OCI-LY7 (cell line): ENCODE data around the gene PCP2. TPM values are rescaled to one million over a fixed set of nuclear protein-coding genes. Genes with fewer than 3 reads are reported as not detected.

ENCODE experiments used
- BruUV-seq: library from RNA; stranded (reverse); fragments of 400-500 nt; replicated peaks from 2 replicates; lab custom pipeline; 2021; lab: Mats Ljungman, UMichigan
- CTCF ChIA-PET: fragments of 300-600 bp; sonication (Branson Sonifier 250); formaldehyde crosslinking; loops from one replicate; lab custom pipeline; 2022; ENCODE audit warnings: antibody characterized with exemption; ENCODE audit not compliant: unreplicated experiment; lab: Charles Lee
- POLR2A ChIA-PET: fragments of 300-600 bp; sonication (Branson Sonifier 250); formaldehyde crosslinking; loops from one replicate; lab custom pipeline; 2022; ENCODE audit warnings: antibody characterized with exemption; lab: Charles Lee
- DNase-seq: peaks from one replicate; pipeline ENCODE4 v3.0.0-alpha.2; 2015; ENCODE audit warnings: low spot score
- H2AFZ ChIP-seq: fragments of 200-600 bp; sonication (generic), shearing (Covaris generic); 2 replicates; pipeline ENCODE4 v1.6.1; 2014; ENCODE audit warnings: mild to moderate bottlenecking, antibody characterized with exemption, low read length, moderate library complexity
- H3K27ac ChIP-seq: fragments of 200-600 bp; sonication (generic); 2 replicates; pipeline ENCODE4 v1.5.1; 2014; ENCODE audit warnings: mixed run types, low read depth, mild to moderate bottlenecking, moderate library complexity, low read length, inconsistent platforms; ENCODE audit not compliant: poor library complexity, severe bottlenecking
- H3K36me3 ChIP-seq: fragments of 200-600 bp; sonication (generic); 2 replicates; pipeline ENCODE4 v1.6.1; 2014; ENCODE audit warnings: mild to moderate bottlenecking, antibody characterized with exemption, low read length, moderate library complexity, mixed read lengths; ENCODE audit not compliant: insufficient read depth
- H3K4me1 ChIP-seq: fragments of 200-600 bp; sonication (generic); 2 replicates; pipeline ENCODE4 v1.5.1; 2014; ENCODE audit warnings: mild to moderate bottlenecking, low read length; ENCODE audit not compliant: insufficient read depth, poor library complexity, severe bottlenecking
- H3K4me2 ChIP-seq: fragments of 200-600 bp; sonication (generic); 2 replicates; pipeline ENCODE4 v1.6.1; 2014; ENCODE audit warnings: mild to moderate bottlenecking, low read length
- H3K4me3 ChIP-seq: fragments of 200-600 bp; sonication (generic); 2 replicates; pipeline ENCODE4 v1.5.1; 2014; ENCODE audit warnings: mild to moderate bottlenecking, low read depth, low read length; ENCODE audit not compliant: poor library complexity, severe bottlenecking
- H3K79me2 ChIP-seq: fragments of 200-600 bp; sonication (generic); 2 replicates; pipeline ENCODE4 v1.6.1; 2016; ENCODE audit warnings: low read depth, mild to moderate bottlenecking, low read length, moderate library complexity, mixed read lengths; ENCODE audit not compliant: insufficient read depth
- H3K9me2 ChIP-seq: fragments of 200-600 bp; sonication (generic); 2 replicates; pipeline ENCODE4 v1.6.1; 2016; ENCODE audit warnings: mild to moderate bottlenecking, low read length, mixed read lengths; ENCODE audit not compliant: insufficient read depth
- H3K9me3 ChIP-seq: fragments of 200-600 bp; sonication (generic); 2 replicates; pipeline ENCODE4 v1.6.1; 2014; ENCODE audit warnings: mild to moderate bottlenecking, mixed run types, low read length, mixed read lengths
- H4K20me1 ChIP-seq: fragments of 200-600 bp; sonication (generic); 2 replicates; pipeline ENCODE4 v1.6.1; 2014; ENCODE audit warnings: mild to moderate bottlenecking, antibody characterized with exemption, low read length, moderate library complexity, mixed read lengths; ENCODE audit not compliant: insufficient read depth
- EZH2phosphoT487 ChIP-seq: fragments of 200-600 bp; sonication (generic); IDR thresholded peaks from 2 replicates; pipeline ENCODE4 v1.6.1; 2018; ENCODE audit warnings: low read depth, borderline replicate concordance, mild to moderate bottlenecking, mixed run types, antibody characterized with exemption, low read length, moderate library complexity, mixed read lengths
- intact Hi-C: fragments of 100-400 bp; cut with micrococcal nuclease; formaldehyde crosslinking; loops from one replicate; pipeline ENCODE4 v1.10.0; 2022; ENCODE audit not compliant: unreplicated experiment
- total RNA-seq, 2 experiments: library from RNA; depleted of rRNA in 1 of 2; stranded (reverse); fragments of >200 nt in 1 of 2; shearing (Covaris generic) in 1 of 2; gene quantifications; 2 replicates each; pipeline ENCODE4 v1.2.3, GENCODE V29; 2014 to 2022
- TF ChIP-seq, protein P1 (sequence below): fragments of 200-600 bp; sonication (generic); conservative IDR thresholded peaks from 2 replicates; pipeline ENCODE4 v1.5.1; 2014; ENCODE audit warnings: mild to moderate bottlenecking, antibody characterized with exemption, low read length, moderate library complexity, mixed read lengths

Gene PCP2
- total RNA-seq, 2 experiments from 2014 or later: 0.82 to 2.0 TPM

- POLR2A ChIA-PET: interaction anchor here (1.2 kb wide), 1 partner anchor 19 kb away, joined by 4 read pairs; no protein-coding TSS in a partner anchor
- H3K4me1 ChIP-seq: peaks cover 47% of the 10 kb centered on the region
- CTCF ChIA-PET: interaction anchor here (0.8 to 1.3 kb wide), 2 partner anchors 19 to 149 kb away, joined by 3 to 4 read pairs; no protein-coding TSS in a partner anchor
- H3K4me2 ChIP-seq: peak overlapping the region; percentile 48
- H3K27ac ChIP-seq: no peak overlapping the region
- TF ChIP-seq EZH2phosphoT487: no peak
- TF ChIP-seq, protein P1, sequence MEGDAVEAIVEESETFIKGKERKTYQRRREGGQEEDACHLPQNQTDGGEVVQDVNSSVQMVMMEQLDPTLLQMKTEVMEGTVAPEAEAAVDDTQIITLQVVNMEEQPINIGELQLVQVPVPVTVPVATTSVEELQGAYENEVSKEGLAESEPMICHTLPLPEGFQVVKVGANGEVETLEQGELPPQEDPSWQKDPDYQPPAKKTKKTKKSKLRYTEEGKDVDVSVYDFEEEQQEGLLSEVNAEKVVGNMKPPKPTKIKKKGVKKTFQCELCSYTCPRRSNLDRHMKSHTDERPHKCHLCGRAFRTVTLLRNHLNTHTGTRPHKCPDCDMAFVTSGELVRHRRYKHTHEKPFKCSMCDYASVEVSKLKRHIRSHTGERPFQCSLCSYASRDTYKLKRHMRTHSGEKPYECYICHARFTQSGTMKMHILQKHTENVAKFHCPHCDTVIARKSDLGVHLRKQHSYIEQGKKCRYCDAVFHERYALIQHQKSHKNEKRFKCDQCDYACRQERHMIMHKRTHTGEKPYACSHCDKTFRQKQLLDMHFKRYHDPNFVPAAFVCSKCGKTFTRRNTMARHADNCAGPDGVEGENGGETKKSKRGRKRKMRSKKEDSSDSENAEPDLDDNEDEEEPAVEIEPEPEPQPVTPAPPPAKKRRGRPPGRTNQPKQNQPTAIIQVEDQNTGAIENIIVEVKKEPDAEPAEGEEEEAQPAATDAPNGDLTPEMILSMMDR: no peak
- H3K9me2 ChIP-seq: no peaks in the 10 kb centered on the region
- DNase-seq: no peak
- H3K36me3 ChIP-seq: peaks cover 28% of the 10 kb centered on the region
- BruUV-seq: no TSS peak
- peak overlapping the region; percentile 96 for H3K4me3 ChIP-seq
- no peaks in the 10 kb centered on the region for H4K20me1 ChIP-seq
- H3K9me3 ChIP-seq: no peaks in the 10 kb centered on the region
- H3K79me2 ChIP-seq: peaks cover 14% of the 10 kb centered on the region; the same call in 1 of the 2 replicates
- peak overlapping the region; percentile 53 for H2AFZ ChIP-seq
- intact Hi-C loops: loop anchor here (1.0 to 2.0 kb wide), 5 partner anchors 23 to 577 kb away; partner anchors contain the start of gene FCER2
Observed at GRCh38 chr19:7679771-7680605, 46.5 kb upstream of the PCP2 start.

- peak overlapping the region; percentile 53; the same call in 1 of the 2 replicates for H2AFZ ChIP-seq
Observed at GRCh38 chr19:7678971-7679751, 45.6 kb upstream of the PCP2 start.

More at GRCh38 chr19:7678971-7679751, 45.6 kb upstream of the PCP2 start:
- Histone ChIP-seq H3K9me2 (no peaks in the 10 kb centered on the region), H3K79me2 (peaks cover 14% of the 10 kb centered on the region; the same call in 1 of the 2 replicates), H3K9me3 (no peaks in the 10 kb centered on the region), H3K36me3 (peaks cover 23% of the 10 kb centered on the region), H3K27ac (no peak overlapping the region), H3K4me3 (no peak overlapping the region), H4K20me1 (no peaks in the 10 kb centered on the region), H3K4me2 (peak overlapping the region; percentile 19; the same call in 1 of the 2 replicates), H3K4me1 (peaks cover 47% of the 10 kb centered on the region)
- peak; percentile 76 for DNase-seq
- TF ChIP-seq, protein P1: peak; percentile 81
- no peak for TF ChIP-seq EZH2phosphoT487
- CTCF ChIA-PET: no interaction called here
- BruUV-seq: no TSS peak
- intact Hi-C loops: loop anchor here (1.0 kb wide), 1 partner anchor 120 kb away; no protein-coding TSS in a partner anchor
- POLR2A ChIA-PET: interaction anchor here (0.6 kb wide), 1 partner anchor 541 kb away, joined by 4 read pairs; no protein-coding TSS in a partner anchor
